ENCODE results near the gene POLDIP2.
A peak's percentile ranks its signal among the peaks of the same experiment; 100 is the strongest.
"Not testable (repeated sequence)": the region's sequence is repeated elsewhere in the genome, so short reads cannot be mapped to it uniquely, and the experiment has no call there.

POLDIP2 gene

DNA sequence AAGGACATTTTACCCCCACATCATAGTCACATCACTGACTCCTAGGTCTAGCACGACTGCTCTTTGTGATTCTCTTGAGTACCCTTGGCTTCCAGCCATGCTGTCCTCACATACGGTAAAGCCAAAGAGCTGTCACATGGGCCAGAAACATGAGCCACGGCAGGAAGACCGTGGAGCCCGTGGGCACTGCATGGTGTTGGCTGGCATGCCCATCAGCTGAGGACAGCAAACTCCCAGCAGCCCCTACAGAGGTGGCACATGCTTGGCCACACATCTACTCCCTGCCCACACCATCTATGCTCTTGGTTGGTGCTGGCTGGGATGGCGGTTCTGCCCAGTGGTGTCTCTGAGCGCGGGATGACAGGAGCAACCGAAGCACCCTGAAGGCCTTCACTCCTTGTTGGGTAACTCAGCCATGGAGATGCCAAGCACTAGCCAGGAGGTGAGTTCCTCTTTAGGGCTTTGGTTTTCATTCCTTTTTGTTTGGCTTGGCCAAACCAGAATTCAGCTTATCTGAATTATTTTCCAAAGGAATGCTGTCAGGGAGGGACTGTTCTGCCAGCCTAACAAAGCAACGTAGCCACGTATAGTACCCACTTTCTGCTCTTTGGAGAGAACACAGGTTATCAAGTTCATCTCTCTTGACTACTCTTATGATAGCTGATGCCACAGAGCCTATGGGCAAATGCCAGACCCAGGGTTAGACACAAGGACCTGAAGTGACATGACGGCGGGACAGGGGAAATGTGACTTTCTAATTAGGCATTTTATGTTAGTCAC, 11.7 kb downstream of the POLDIP2 start:
- peak overlapping the region; percentile 86 for H3K27ac ChIP-seq (ENCODE audit: low read depth, low read length)
- H3K9me3 ChIP-seq (ENCODE audit: control insufficient read depth, insufficient read depth, low read length): no peaks in the 10 kb centered on the region
- no peak overlapping the region for H3K9ac ChIP-seq (ENCODE audit: low read depth, low read length)
- H3K27me3 ChIP-seq (ENCODE audit: control insufficient read depth, insufficient read depth, low read length): no peaks in the 10 kb centered on the region
- peaks cover 95% of the 10 kb centered on the region for H3K36me3 ChIP-seq (ENCODE audit: control insufficient read depth, insufficient read depth, low read length)
- H3K4me1 ChIP-seq (ENCODE audit: control insufficient read depth, insufficient read depth, low read length): peaks cover 16% of the 10 kb centered on the region
- H3K4me3 ChIP-seq (ENCODE audit: low read depth, low read length): no peak overlapping the region

DNA sequence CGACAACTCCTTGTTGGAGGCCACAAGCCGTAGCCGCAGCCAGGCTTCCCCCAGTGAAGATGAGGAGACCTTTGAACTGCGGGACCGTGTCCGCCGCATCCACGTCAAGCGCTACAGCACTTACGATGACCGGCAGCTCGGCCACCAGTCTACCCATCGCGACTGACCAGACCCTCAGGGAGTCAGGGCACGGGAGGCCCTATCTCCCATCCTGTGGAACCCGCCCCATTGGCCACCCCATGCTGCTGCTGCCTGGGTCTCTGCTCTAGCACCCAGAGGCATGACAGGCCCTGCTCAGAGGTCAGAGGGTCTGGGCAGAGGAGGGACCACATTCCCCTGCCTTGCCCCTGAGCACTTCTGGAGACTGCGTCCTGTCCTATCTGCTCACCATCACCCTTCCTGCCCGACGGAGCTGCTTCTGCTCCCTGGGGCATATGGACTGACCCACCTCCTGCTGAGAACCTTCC, 12.9 kb downstream of the POLDIP2 start:
- Histone ChIP-seq H3K36me3 (ENCODE audit: control insufficient read depth, insufficient read depth, low read length) (peaks cover 93% of the 10 kb centered on the region), H3K9ac (ENCODE audit: low read depth, low read length) (no peak overlapping the region), H3K4me1 (ENCODE audit: control insufficient read depth, insufficient read depth, low read length) (peaks cover 16% of the 10 kb centered on the region), H3K27ac (ENCODE audit: low read depth, low read length) (no peak overlapping the region), H3K4me3 (ENCODE audit: low read depth, low read length) (no peak overlapping the region), H3K27me3 (ENCODE audit: control insufficient read depth, insufficient read depth, low read length) (no peaks in the 10 kb centered on the region), H3K9me3 (ENCODE audit: control insufficient read depth, insufficient read depth, low read length) (no peaks in the 10 kb centered on the region)

DNA sequence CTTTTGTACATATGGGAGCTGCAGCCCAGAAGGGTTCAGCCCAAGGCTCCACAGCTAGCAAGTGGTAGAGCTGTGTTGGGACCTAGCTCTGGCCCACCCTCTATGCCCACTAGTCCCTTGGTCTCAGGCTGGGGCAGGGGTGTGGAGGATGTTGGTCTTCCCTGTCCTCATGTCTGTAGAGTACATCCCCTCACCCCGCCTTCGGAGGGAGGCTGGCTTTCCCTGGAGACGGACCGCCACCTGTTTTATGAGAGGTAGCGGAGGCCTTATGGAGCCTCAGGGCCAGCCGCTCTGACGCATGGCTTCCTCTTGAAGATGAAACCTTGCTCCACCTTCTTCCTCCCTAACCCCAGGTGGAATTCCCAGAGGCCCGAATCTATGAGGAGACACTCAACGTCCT, 13.3 kb downstream of the POLDIP2 start:
- Histone ChIP-seq H3K4me3 (ENCODE audit: low read depth, low read length) (no peak overlapping the region), H3K27ac (ENCODE audit: low read depth, low read length) (no peak overlapping the region), H3K9ac (ENCODE audit: low read depth, low read length) (no peak overlapping the region), H3K36me3 (ENCODE audit: control insufficient read depth, insufficient read depth, low read length) (peaks cover 90% of the 10 kb centered on the region), H3K9me3 (ENCODE audit: control insufficient read depth, insufficient read depth, low read length) (no peaks in the 10 kb centered on the region), H3K4me1 (ENCODE audit: control insufficient read depth, insufficient read depth, low read length) (peaks cover 16% of the 10 kb centered on the region), H3K27me3 (ENCODE audit: control insufficient read depth, insufficient read depth, low read length) (no peaks in the 10 kb centered on the region)

DNA sequence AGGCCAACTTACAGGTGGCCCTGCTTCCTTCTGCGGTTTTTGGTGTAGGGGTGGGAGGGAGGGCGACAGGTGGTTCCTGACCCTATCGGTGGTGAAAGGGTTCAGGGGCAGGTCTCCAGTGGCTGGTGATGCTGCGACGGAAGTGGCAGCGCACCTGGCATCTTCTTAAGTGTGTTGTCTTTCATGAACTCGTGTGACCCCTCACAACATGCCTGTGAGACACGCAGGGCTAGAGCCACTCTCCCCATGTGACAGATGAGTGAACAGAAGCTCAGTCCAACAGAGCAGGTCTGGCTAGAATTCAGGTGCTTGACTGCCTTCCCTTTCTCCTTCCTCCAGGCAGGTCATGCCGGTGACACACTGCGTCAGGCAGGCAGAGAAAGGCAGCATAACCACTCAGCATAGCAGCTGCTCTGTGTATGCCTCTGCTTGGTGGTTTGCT, 13.8 kb downstream of the POLDIP2 start:
- Histone ChIP-seq H3K4me3 (ENCODE audit: low read depth, low read length) (no peak overlapping the region), H3K9ac (ENCODE audit: low read depth, low read length) (no peak overlapping the region), H3K27ac (ENCODE audit: low read depth, low read length) (no peak overlapping the region), H3K36me3 (ENCODE audit: control insufficient read depth, insufficient read depth, low read length) (peaks cover 87% of the 10 kb centered on the region), H3K4me1 (ENCODE audit: control insufficient read depth, insufficient read depth, low read length) (peaks cover 16% of the 10 kb centered on the region), H3K27me3 (ENCODE audit: control insufficient read depth, insufficient read depth, low read length) (no peaks in the 10 kb centered on the region), H3K9me3 (ENCODE audit: control insufficient read depth, insufficient read depth, low read length) (no peaks in the 10 kb centered on the region)

DNA sequence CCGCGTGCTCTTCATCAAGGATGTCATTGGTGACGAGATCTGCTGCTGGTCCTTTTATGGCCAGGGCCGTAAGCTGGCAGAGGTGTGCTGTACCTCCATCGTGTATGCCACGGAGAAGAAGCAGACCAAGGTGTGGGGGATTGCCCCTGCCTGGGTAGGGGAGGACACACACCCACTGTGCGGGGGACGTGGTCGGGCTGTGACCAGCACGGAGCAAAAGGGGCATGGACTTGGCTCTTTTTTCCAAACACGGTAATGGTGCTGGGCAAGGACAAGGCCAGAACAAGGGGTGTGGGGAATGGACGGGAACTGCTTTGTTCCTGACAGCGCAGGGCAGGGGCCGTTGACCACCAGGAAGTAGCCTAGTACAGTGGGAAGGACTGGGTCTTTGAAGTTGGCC, 15.0 kb downstream of the POLDIP2 start:
- Histone ChIP-seq H3K4me1 (ENCODE audit: control insufficient read depth, insufficient read depth, low read length) (peaks cover 15% of the 10 kb centered on the region), H3K27me3 (ENCODE audit: control insufficient read depth, insufficient read depth, low read length) (no peaks in the 10 kb centered on the region), H3K9ac (ENCODE audit: low read depth, low read length) (no peak overlapping the region), H3K36me3 (ENCODE audit: control insufficient read depth, insufficient read depth, low read length) (peaks cover 77% of the 10 kb centered on the region), H3K27ac (ENCODE audit: low read depth, low read length) (no peak overlapping the region), H3K4me3 (ENCODE audit: low read depth, low read length) (no peak overlapping the region), H3K9me3 (ENCODE audit: control insufficient read depth, insufficient read depth, low read length) (no peaks in the 10 kb centered on the region)

DNA sequence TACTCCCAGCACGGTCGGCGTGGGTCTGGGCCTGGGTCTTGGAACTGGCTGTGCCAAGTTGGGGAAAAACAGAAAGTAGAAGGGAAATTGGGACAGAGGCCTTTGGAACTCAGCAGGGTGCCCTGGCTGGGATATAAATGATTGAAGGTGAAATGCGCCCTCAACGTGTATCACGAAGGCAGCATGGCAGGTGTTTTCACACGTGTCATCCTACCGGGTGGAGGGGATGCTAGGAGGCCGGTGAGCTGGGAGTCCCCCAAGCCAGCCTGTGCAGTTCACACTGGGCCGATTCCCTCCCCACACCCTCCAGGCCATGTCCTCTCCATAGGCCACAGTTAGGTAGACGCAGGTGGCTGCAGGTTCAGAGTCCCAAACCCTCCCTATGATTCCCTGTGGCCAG, 15.8 kb downstream of the POLDIP2 start:
- H3K36me3 ChIP-seq (ENCODE audit: control insufficient read depth, insufficient read depth, low read length): peaks cover 69% of the 10 kb centered on the region
- H3K4me1 ChIP-seq (ENCODE audit: control insufficient read depth, insufficient read depth, low read length): peaks cover 14% of the 10 kb centered on the region
- H3K27ac ChIP-seq (ENCODE audit: low read depth, low read length): no peak overlapping the region
- H3K27me3 ChIP-seq (ENCODE audit: control insufficient read depth, insufficient read depth, low read length): no peaks in the 10 kb centered on the region
- H3K9me3 ChIP-seq (ENCODE audit: control insufficient read depth, insufficient read depth, low read length): no peaks in the 10 kb centered on the region
- no peak overlapping the region for H3K4me3 ChIP-seq (ENCODE audit: low read depth, low read length)
- no peak overlapping the region for H3K9ac ChIP-seq (ENCODE audit: low read depth, low read length)

DNA sequence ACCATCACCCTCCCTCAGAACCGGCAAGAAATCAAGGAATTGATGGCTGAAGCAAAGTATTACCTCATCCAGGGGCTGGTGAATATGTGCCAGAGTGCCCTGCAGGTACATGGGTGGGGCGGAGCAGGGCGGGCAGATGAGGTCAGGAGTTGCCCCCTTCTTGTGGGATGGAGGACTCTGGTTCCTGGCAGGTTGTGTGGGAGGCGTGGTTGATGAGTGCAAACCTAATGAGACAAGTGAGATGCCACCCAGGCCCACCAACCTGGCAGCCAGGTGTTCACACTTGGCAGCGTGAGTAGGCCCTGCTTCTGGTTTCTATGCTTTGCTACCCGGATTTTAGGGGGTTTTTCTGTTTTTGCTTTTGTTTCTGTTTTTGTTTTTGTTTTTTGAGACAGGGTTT, 17.0 kb downstream of the POLDIP2 start:
- Histone ChIP-seq H3K27me3 (ENCODE audit: control insufficient read depth, insufficient read depth, low read length) (no peaks in the 10 kb centered on the region), H3K27ac (ENCODE audit: low read depth, low read length) (no peak overlapping the region), H3K9ac (ENCODE audit: low read depth, low read length) (no peak overlapping the region), H3K9me3 (ENCODE audit: control insufficient read depth, insufficient read depth, low read length) (no peaks in the 10 kb centered on the region), H3K4me3 (ENCODE audit: low read depth, low read length) (no peak overlapping the region), H3K4me1 (ENCODE audit: control insufficient read depth, insufficient read depth, low read length) (peaks cover 7% of the 10 kb centered on the region), H3K36me3 (ENCODE audit: control insufficient read depth, insufficient read depth, low read length) (peaks cover 57% of the 10 kb centered on the region)

DNA sequence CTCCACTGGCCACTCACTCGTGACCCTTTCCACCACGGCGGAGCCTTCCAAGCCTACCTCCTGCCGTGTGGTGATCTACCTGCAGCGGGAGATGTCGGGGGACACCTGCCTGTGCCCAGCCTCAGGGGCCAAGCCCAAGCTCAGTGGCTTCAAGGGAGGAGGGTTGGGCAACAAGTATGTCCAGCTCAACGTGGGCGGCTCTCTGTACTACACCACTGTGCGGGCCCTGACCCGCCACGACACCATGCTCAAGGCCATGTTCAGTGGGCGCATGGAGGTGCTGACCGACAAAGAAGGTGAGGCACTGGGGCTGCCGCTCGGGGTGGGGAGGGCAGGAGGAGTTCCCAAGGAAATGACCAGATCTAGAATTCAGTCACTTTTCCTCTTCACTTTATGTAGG, 17.9 kb downstream of the POLDIP2 start:
- no peaks in the 10 kb centered on the region for H3K27me3 ChIP-seq (ENCODE audit: control insufficient read depth, insufficient read depth, low read length)
- no peak overlapping the region for H3K27ac ChIP-seq (ENCODE audit: low read depth, low read length)
- H3K9me3 ChIP-seq (ENCODE audit: control insufficient read depth, insufficient read depth, low read length): no peaks in the 10 kb centered on the region
- H3K36me3 ChIP-seq (ENCODE audit: control insufficient read depth, insufficient read depth, low read length): peaks cover 48% of the 10 kb centered on the region
- no peak overlapping the region for H3K4me3 ChIP-seq (ENCODE audit: low read depth, low read length)
- H3K4me1 ChIP-seq (ENCODE audit: control insufficient read depth, insufficient read depth, low read length): peaks cover 7% of the 10 kb centered on the region
- H3K9ac ChIP-seq (ENCODE audit: low read depth, low read length): no peak overlapping the region

DNA sequence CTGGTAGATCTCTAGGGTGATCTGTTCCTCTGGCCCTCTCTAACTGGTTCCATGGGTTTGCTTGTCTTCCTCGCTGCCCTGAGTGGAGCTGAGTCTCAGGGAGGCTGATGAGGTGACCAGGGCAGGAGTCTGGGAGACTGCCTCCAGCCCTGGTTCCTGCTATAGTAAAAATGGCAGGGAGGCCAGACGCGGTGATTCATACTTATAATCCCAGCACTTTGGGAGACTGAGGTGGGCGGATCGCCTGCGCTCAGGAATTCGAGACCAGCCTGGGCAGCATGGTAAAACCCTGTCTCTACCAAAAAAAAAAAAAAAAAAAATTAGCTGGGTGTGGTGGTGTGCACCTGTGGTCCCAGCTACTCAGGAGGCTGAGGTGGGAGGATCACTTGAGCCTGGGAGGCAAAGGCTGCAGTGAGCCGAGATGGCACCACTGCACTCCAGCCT, 18.5 kb downstream of the POLDIP2 start:
- H3K4me3 ChIP-seq (ENCODE audit: low read depth, low read length); H3K27me3 ChIP-seq (ENCODE audit: control insufficient read depth, insufficient read depth, low read length); H3K27ac ChIP-seq (ENCODE audit: low read depth, low read length); H3K4me1 ChIP-seq (ENCODE audit: control insufficient read depth, insufficient read depth, low read length); H3K9me3 ChIP-seq (ENCODE audit: control insufficient read depth, insufficient read depth, low read length); H3K9ac ChIP-seq (ENCODE audit: low read depth, low read length): not testable (repeated sequence)
- H3K36me3 ChIP-seq (ENCODE audit: control insufficient read depth, insufficient read depth, low read length): peaks cover 42% of the 10 kb centered on the region

DNA sequence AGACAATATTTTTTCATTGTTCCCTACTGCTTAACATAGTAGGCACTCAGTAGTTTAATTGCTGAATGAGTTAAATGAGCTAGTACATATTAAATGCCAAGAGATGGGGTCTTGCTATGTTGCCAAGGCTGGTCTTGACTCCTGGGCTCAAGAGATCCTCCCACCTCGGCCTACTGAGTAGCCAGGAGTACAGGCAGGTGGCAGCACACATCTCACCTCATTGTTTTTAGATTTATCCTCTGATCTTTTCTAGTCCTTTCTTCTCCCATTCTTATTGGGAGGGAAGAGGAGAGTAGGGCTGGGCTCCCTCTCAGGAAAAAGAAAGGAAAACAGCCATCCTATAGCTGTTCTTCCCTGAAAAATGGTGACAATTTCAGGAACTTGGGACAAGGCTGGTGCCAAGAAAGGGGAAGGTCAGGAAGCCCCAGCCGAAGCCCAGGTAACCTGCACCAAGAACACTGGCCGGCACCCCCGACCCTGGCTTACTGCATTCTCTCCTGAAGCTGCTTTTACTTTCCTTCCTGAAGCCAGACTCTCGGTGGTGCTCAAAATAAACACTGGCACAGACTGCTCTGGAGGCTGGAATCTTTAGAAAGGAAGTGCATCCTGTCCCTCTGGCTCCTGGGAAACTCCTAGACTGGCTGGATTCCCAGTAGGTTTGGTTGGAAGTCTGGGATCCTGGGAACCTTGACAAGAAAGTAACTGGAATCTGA, 19.1 kb downstream of the POLDIP2 start:
- H3K4me1 ChIP-seq (ENCODE audit: control insufficient read depth, insufficient read depth, low read length): peaks cover 7% of the 10 kb centered on the region
- no peak overlapping the region for H3K4me3 ChIP-seq (ENCODE audit: low read depth, low read length)
- H3K9me3 ChIP-seq (ENCODE audit: control insufficient read depth, insufficient read depth, low read length): no peaks in the 10 kb centered on the region
- H3K9ac ChIP-seq (ENCODE audit: low read depth, low read length): no peak overlapping the region
- peaks cover 38% of the 10 kb centered on the region for H3K36me3 ChIP-seq (ENCODE audit: control insufficient read depth, insufficient read depth, low read length)
- no peaks in the 10 kb centered on the region for H3K27me3 ChIP-seq (ENCODE audit: control insufficient read depth, insufficient read depth, low read length)
- no peak overlapping the region for H3K27ac ChIP-seq (ENCODE audit: low read depth, low read length)

All from HUES48 (cell line).